HG02970 (cell line): ENCODE measurements around the gene PDS5B.

Source experiments
- ATAC-seq: cut with Tn5 transposase; IDR thresholded peaks from one replicate; pipeline ENCODE4 v1.9.1; 2021; ENCODE audit warnings: mild to moderate bottlenecking, moderate library complexity, moderate number of reproducible peaks; ENCODE audit not compliant: unreplicated experiment, low FRiP score

Gene PDS5B

GRCh38 chr13:32587011-32587810, 959 bp downstream of the PDS5B start:
- ATAC-seq: peak; percentile 40

DNA sequence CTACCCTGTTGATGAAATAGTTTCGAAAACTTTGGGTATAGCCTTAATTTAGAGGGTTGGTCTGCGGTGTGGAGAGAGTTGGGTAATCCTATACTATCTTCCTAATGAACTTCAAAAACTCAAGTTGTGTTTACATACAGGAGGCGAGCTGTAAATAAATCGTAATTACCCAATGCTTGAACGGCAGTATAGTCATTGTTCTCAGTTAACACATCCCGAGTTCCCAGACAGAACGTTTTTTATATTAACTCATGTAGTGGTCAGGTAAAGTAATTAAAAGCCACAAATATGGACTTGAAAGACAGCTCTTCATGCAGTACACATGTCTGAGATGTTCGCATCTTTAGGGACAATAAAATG, 1.5 kb downstream of the PDS5B start:
- no peak for ATAC-seq

DNA sequence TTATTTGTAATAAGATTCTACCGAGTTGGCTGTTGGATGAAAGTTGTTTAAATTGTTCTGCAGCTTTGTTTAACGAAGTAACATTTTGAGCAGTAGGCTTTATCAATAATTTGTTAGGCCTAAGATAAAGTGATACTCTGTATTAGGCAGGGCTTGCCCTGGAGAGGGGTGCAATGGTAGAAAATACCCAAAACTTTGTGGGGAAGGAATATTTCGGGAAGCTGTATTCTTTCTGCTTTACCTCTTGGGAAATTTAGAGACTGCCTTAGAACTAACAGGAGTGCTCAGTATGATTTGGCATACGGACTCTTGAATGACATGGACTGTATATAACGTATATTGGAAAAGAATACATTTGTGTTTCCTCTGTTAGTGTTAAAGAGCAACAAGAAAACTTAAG, 2.5 kb downstream of the PDS5B start:
- no peak for ATAC-seq

GRCh38 chr13:32589471-32589870, 3.2 kb downstream of the PDS5B start:
- ATAC-seq: no peak

GRCh38 chr13:32590266-32590665, 4.0 kb downstream of the PDS5B start:
- ATAC-seq: no peak

DNA sequence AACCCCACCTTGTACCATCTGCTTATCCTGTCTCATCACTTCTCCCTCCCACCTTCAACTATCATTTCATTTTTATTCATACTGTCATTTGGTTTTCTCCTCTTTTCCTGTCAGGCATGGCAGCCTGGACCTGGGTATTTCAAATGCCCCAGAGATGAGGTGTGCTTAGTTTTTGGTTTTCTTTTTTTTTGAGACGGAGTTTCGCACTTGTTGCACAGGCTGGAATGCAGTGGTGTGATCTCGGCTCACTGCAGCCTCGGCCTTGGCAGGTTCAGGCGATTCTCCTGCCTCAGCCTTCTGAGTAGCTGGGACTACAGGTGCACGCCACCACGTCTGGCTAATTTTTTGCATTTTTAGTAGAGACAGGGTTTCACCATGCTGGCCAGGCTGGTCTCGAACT, 5.8 kb downstream of the PDS5B start:
- ATAC-seq: no peak

DNA sequence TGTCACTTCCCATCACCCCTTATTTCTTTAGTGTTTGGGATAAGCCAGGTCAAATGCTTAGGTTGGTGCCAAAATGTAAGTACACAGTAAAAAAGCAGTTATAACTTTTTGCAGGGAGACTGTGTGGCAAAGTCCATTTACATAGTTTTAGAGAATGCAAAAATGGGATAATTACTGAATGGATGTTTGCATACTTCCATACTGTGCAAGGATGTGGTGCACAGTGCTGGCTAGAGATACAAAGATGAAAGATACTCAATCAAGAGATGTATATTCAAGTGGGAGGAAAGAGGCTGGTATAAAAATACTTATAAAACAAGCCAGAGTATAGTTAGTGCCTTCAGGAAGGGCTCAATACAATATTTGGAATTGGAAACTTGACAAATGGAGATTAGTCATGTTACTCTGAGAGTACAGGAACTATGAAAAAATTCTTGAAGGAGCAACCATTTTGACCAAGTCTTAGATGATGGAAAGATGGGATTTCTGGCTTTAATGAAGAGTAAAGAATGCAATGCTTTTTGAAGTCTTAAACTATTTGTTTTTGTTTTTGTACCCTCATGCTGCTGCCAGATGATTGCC, 8.0 kb downstream of the PDS5B start:
- ATAC-seq: no peak

GRCh38 chr13:32595306-32595705, 9.1 kb downstream of the PDS5B start:
- ATAC-seq: no peak

DNA sequence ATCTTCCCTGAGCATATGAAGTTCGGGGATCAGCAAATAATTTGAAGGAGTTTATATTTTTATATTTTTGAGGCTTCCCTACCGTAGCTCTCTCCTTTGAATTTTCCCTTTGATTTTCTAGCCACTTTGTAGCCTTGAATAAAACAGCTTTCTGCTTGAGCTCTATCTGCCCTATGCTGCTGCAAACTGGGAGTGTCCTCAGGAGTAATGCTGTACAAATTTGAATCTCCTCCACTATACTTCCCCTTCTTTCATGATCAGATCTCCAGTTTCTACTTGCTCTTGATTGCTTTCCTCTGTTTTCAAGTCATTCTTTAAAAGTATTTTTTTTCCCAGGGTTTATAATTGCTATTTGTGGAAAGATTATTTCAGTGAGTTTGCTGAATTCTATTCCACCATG, 14.6 kb downstream of the PDS5B start:
- no peak for ATAC-seq

- ATAC-seq: no peak
These were observed 23.2 kb downstream of the PDS5B start for GRCh38 chr13:32609428-32609827.

- ATAC-seq: no peak
These were observed 24.3 kb downstream of the PDS5B start for GRCh38 chr13:32610538-32610937.

- no peak for ATAC-seq
These were observed 24.7 kb downstream of the PDS5B start for GRCh38 chr13:32610977-32611376.

DNA sequence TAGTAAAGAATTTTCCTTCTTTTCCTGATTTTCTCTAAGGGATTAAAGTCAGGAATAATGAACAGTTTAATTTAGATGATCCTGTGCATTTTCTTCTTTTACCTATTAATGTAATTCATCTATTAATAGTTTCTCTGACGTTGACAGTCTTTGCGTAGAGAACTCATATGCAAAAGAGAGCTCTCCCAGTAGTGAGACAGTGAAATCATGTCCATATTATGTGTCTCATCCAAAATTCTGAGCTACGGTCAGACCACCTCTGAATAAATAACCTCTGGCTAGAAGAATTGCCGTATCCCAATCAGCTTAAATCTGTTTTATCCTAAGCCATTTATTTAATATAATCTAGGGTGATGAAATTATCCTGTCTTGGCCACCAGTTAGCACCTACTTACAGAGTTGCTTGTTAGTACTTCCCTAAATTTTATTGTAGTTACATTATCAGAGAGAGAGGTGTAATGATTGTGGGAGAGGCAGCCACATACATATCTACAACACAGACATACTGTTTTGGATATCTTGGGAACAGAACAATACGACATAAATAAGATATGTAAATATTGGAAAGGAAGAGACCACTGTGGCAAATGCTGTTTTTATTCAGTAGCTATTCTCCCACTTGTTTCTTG, 30.7 kb downstream of the PDS5B start:
- no peak for ATAC-seq

DNA sequence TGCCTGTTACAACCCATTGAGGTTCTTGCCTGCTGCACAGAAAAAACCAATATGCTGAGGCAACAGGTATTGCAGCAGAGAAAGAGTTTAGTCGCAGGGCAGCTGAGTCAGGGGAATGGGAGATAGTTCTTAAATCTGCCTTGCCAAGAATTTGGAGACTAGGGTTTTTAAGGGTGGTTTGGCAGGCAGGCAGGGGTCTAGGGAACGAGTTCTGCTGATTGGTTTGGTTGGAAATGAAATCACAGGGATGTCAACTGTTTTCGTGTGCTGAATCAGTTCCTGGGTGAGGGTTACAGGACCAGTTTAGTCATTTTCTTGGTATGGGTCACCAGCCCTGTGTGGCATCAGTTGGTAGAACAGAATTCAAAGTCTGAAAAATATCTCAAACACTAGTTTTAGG, 36.6 kb downstream of the PDS5B start:
- no peak for ATAC-seq

GRCh38 chr13:32624441-32624840, 38.2 kb downstream of the PDS5B start:
- ATAC-seq: no peak

DNA sequence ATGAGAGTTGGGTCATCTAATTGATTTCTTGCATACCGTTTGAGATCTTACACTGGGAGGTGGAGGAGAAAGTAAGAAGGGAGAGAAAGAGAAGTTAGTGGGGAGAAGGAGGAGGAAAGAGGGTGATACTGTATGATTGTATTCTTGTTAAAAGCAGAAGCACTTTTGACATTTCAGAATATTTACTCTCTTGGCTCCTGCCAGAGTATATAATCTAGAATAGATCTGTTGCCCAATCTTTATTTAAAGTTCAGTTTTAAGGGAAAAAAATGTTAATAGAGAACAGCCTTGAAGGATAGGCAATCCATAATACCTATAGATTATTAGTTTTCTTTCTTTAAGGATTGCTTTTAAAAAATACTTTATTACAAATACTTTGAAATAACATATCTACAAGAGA, 41.5 kb downstream of the PDS5B start:
- no peak for ATAC-seq

DNA sequence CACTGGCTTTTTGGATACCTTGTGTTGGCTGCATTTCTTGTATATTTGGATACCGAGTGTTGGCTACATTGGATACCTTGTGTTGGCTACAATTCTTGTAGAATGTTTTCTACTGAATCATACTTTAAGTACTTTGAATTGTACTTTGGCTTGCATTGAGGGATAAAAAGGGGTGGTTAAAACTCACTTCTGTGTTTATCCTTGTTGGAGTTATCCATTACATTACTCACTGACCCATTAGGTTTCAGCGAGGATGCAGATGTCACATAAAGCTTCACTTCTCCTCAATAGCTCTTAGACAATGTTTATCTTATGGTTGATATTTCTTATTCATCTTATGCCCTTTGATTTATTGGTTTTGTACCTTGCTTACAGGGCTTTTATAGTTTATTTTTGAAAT, 43.1 kb downstream of the PDS5B start:
- ATAC-seq: no peak

- ATAC-seq: no peak
These were observed 43.6 kb downstream of the PDS5B start for GRCh38 chr13:32629866-32630265.

GRCh38 chr13:32632343-32632909, 46.2 kb downstream of the PDS5B start:
- no peak for ATAC-seq

- no peak for ATAC-seq
These were observed 50.5 kb downstream of the PDS5B start for GRCh38 chr13:32636711-32637110.

DNA sequence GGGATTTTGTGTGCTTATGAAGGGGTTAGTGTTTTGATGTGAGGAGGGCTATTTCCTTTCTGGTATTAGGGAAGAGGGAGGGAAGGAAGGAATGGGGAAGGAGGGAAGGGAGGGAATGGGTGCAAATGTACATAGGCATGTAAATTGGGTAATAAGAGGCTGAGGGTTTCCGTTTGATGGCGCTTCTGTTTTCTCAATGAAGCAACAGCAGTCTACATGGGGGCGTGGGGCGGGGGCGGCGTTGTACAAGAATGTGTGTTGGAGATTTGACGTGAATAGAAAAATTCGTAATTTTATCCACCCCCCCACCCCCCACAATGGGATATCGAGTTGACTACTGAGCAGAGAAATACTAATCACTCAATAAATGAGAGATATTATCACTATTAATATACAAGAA, 52.5 kb downstream of the PDS5B start:
- no peak for ATAC-seq
